Activated naive CD4-positive, alpha-beta T cell treated with anti-CD3 and anti-CD28 coated beads, Interleukin-2, amount 50 U/mL, for 72 hours (primary cell): Measurements from ENCODE around the gene TMEM145. TPM values are rescaled to one million over a fixed set of nuclear protein-coding genes. Genes with fewer than 3 reads are reported as not detected.

Experiments
- ATAC-seq, 2 donors: fragments of 150-1000 bp; cut with Tn5 transposase; 2 replicates each; pipeline ENCODE4 v1.10.0; 2021; ENCODE audit warnings: mild to moderate bottlenecking in 2 of 2, moderate library complexity in 2 of 2
- DNase-seq, 2 donors: peaks; one replicate each; pipeline ENCODE4 v3.0.0; 2021 to 2022; ENCODE audit warnings: low spot score in 2 of 2
- H3K27ac Mint-ChIP-seq, 2 donors: one replicate each; pipeline ENCODE4 v1.8.0; 2022; ENCODE audit warnings: mild to moderate bottlenecking in 2 of 2, mixed read lengths in 2 of 2
- H3K36me3 Mint-ChIP-seq, 2 donors: one replicate each; pipeline ENCODE4 v1.8.0; 2022; ENCODE audit warnings: mixed read lengths in 2 of 2
- H3K9me3 Mint-ChIP-seq, 2 donors: one replicate each; pipeline ENCODE4 v1.8.0; 2022; ENCODE audit warnings: mixed read lengths in 2 of 2
- total RNA-seq, 2 donors: library from RNA; stranded (reverse); gene quantifications; one replicate each; pipeline ENCODE4 v1.2.3, GENCODE V29; 2022

The TMEM145 gene
- total RNA-seq, 2 donors from 2014 or later: 0.16 to 1.8 TPM

- ATAC-seq (no peak), DNase-seq (no peak)
- H3K36me3 Mint-ChIP-seq: peaks cover 0 to 20% of the 10 kb centered on the region in 2 donors
- peak overlapping the region; percentile 83 to 91 for H3K27ac Mint-ChIP-seq
- H3K9me3 Mint-ChIP-seq: no peaks in the 10 kb centered on the region
Observed at GRCh38 chr19:42275103-42275502, 38.0 kb upstream of the TMEM145 start.

DNA sequence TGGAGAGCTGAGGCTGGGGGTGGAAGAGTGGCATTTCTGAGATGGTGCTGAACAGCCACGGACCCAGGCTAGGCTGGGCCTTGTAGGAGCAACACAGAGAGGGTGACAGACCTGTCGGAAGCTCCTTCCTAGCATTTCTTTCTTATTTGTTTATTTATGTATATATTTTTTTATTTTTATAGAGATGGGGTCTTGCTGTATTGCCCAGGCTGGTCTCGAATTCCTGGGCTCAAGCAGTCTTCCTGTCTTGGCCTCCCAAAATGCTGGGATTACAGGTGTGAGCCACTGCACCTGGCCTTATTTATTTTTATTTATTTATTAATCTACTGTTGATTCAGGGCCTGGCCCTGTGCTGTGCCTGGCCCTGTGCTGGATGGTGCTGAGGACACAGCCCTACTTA is 37.6 kb upstream of the TMEM145 start:
- Mint-ChIP-seq H3K9me3 (no peaks in the 10 kb centered on the region), H3K36me3 (peaks cover 0 to 20% of the 10 kb centered on the region in 2 donors), H3K27ac (peak overlapping the region; percentile 83 to 91)
- DNase-seq (no peak), ATAC-seq (no peak)

DNA sequence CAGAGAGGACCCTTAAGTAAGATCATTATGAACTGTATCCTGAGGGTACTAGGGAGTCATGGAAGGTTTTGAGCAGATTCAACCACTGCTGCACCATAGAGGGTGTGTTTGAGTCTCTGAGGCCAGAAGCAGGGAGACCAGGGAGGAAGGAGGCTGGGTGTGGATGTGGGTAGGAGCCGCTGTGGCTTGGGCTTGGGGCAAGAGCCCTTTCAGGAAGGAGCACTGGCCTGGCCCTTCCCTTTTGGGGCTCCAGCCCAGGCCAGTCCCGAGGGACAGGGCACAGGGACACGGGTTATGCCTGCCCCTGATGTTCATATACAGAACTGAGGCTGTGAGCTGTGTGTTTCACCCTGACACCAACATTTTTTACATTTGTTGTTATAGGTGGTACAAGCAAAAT is 36.8 kb upstream of the TMEM145 start:
- H3K27ac Mint-ChIP-seq: peak overlapping the region in 1 of 2 donors; percentile 46
- no peaks in the 10 kb centered on the region for H3K9me3 Mint-ChIP-seq
- peaks cover 0 to 16% of the 10 kb centered on the region in 2 donors for H3K36me3 Mint-ChIP-seq
- no peak for ATAC-seq
- DNase-seq: no peak

DNA sequence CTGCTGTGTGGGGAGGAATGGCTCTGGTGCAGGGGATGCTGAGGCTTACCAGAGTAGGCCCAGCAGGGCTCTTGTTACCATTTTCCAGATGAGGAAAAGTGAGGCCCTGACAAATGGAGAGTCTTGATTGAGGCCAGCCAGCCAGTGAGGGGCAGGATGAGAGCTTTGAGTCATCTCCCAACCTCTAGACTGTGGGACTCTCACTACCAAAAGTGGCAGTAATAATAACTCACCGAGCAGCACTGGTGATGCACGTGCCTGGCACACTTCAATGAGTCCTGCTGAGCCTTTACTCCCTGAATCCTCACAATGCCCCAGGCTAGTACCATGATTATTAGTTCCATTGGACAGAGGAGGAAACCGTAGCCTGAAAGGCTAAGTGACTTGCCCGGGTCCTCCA is 36.3 kb upstream of the TMEM145 start:
- ATAC-seq (peak; percentile 16 to 64), DNase-seq (no peak)
- no peaks in the 10 kb centered on the region for H3K9me3 Mint-ChIP-seq
- H3K36me3 Mint-ChIP-seq: peaks cover 0 to 13% of the 10 kb centered on the region in 2 donors
- H3K27ac Mint-ChIP-seq: peak overlapping the region; percentile 11 to 39

DNA sequence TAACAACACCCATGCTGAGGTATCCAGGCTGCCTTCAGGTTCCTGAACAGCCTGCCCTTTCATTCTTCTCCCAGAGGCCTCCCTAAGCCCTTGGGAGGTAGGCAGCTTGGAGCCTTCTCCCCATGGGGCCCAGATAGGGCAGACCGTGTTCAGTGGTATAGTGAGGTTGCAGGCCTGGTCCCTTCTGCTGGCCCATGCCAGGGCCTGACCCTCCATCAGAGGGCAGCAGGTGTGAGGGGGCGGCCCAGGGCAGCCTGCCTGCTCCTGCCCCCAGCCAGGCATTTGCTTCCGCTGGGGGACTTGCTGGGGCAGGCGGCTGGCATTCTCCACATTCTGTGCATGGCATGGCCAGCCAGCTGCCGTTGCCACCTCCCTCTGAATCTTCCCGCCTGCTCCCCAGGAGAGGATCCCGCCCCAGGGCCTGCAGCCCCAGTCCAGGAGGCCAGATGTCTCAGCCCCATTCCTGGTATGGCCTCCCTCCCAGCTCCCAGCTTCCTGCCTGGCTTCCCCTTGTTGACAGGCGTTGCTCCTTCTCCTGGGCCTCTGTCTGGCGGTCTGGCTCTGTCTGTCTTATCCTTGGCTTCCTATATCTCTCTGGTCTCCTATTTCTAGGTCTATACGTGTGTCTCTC is 35.2 kb upstream of the TMEM145 start:
- ATAC-seq: no peak
- H3K27ac Mint-ChIP-seq: peak overlapping the region in 1 of 2 donors; percentile 89
- no peak for DNase-seq
- H3K36me3 Mint-ChIP-seq: peaks cover 0 to 13% of the 10 kb centered on the region in 2 donors
- no peaks in the 10 kb centered on the region for H3K9me3 Mint-ChIP-seq

- H3K27ac Mint-ChIP-seq: peak overlapping the region; percentile 94 to 98
- peaks cover 0 to 13% of the 10 kb centered on the region in 2 donors for H3K36me3 Mint-ChIP-seq
- no peak for ATAC-seq
- no peak for DNase-seq
- no peaks in the 10 kb centered on the region for H3K9me3 Mint-ChIP-seq
Observed at GRCh38 chr19:42278452-42279154, 34.5 kb upstream of the TMEM145 start.

GRCh38 chr19:42279155-42279901 is 33.8 kb upstream of the TMEM145 start:
- peaks cover 0 to 13% of the 10 kb centered on the region in 2 donors for H3K36me3 Mint-ChIP-seq
- ATAC-seq: no peak
- H3K9me3 Mint-ChIP-seq: no peaks in the 10 kb centered on the region
- peak overlapping the region; percentile 94 to 98 for H3K27ac Mint-ChIP-seq
- DNase-seq: no peak

- H3K27ac Mint-ChIP-seq: peak overlapping the region; percentile 94 to 98
- H3K36me3 Mint-ChIP-seq: peaks cover 0 to 14% of the 10 kb centered on the region in 2 donors
- no peaks in the 10 kb centered on the region for H3K9me3 Mint-ChIP-seq
- peak; percentile 35 to 65 for ATAC-seq
- DNase-seq: peak; percentile 88 to 90
Observed at GRCh38 chr19:42279902-42280814, 33.0 kb upstream of the TMEM145 start.

DNA sequence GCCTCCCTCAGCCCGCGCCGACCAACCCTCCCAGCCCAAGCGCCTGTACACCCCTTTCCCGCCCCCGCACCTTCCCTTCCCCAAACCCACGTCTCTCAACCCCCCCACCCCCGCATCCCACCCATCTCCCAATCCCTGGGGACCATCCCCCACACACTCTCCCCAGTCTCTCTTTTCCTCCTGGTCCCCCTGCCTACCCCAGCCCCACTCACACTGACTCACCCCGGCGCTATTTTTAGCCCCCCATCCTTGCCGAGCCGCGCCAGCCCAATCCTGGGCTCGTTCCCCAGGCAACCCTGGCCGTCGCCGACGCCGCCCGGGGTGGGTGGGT is 32.3 kb upstream of the TMEM145 start:
- Mint-ChIP-seq H3K27ac (peak overlapping the region in 1 of 2 donors; percentile 98), H3K9me3 (no peaks in the 10 kb centered on the region), H3K36me3 (peaks cover 0 to 13% of the 10 kb centered on the region in 2 donors)
- DNase-seq: no peak
- no peak for ATAC-seq

DNA sequence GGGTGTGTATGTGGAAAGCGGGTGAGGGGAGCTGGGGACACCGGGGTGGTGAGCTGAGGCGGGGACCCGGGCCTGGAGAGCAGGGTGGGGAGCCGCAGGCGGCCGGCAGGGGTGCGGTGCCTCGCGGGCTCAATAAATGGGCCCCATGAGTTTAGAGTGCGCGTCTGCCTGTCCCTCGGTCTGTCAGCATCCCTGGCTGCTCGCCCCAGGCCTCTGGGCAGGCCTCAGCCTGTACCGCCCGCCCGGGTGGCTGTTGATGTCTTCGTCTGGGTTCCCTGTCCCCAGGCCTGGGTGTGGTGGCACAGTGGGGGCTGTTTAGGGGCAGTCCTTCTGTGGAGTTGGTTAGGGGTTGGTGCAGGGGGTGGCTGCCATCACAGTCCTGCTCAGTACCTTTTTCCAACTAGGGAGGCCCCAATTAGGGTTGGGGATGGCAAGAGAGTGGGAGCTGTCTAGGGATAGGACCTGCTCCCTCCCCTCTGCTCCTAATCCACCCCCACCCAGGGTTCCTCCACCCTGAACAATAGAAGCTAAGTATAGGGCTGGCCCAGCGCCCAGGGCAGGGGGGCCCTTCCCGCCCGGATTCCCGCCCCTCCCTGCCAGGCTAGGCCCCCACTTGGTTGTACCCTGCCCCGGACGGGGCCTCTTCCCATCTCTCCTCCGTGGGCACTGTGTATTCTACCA is 31.8 kb upstream of the TMEM145 start:
- H3K9me3 Mint-ChIP-seq: no peaks in the 10 kb centered on the region
- ATAC-seq: no peak

GRCh38 chr19:42281827-42282762 is 31.0 kb upstream of the TMEM145 start:
- Mint-ChIP-seq H3K36me3 (peaks cover 0 to 13% of the 10 kb centered on the region in 2 donors), H3K9me3 (no peaks in the 10 kb centered on the region), H3K27ac (peak overlapping the region in 1 of 2 donors; percentile 94)
- ATAC-seq (no peak), DNase-seq (no peak)

More for the DNA sequence above, 31.8 kb upstream of the TMEM145 start:
- DNase-seq: peak in 1 of 2 donors; percentile 39
- H3K36me3 Mint-ChIP-seq: peaks cover 0 to 13% of the 10 kb centered on the region in 2 donors
- H3K27ac Mint-ChIP-seq: peak overlapping the region in 1 of 2 donors; percentile 88

- DNase-seq: no peak
- no peaks in the 10 kb centered on the region for H3K9me3 Mint-ChIP-seq
- no peak overlapping the region for H3K27ac Mint-ChIP-seq
- no peak for ATAC-seq
- peaks cover 0 to 13% of the 10 kb centered on the region in 2 donors for H3K36me3 Mint-ChIP-seq
Observed at GRCh38 chr19:42282819-42283187, 30.3 kb upstream of the TMEM145 start.

DNA sequence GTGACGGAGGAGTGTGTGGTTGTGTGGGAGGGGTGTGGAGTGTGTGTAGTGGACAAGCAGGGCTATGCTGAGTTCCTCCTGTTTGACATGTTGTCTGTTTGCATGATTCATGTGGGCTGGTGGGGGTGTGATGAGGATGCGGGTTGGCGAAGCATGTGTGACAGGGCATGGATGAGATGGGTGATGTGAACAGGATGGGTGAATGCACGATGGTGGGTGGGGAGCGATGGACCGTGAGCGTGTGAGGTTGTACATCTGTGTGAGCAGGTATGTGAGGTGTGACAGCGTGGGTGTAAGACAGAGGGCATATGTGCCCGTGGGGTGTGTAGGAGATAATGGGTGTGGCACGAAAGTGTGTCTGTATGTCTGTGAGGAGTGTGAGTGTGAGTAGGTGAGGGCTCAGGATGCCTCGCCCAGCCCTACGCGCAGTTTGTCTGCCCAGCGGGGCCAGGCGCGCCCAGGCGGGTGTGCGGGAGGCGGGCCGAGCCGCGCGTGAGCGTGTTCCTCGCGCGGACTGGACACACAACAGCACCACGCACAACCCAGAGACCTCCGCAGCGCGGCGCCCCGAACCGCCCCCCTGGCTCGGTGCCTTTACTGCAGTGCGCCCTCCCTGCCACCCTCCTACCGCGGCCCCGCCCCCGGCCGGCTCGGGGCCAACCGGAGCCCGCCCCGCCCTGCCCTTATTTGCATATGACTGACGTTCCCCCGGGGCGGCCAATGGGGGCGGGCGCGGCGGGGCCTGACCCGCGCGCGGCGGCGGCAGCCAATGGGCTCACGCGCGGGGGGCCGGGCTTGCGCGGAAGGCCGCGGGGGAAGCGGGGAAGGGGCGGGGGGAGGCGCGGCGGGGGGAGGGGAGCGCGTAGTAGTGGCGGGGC is 29.7 kb upstream of the TMEM145 start:
- H3K27ac Mint-ChIP-seq: no peak overlapping the region
- H3K36me3 Mint-ChIP-seq: peaks cover 0 to 13% of the 10 kb centered on the region in 2 donors
- no peaks in the 10 kb centered on the region for H3K9me3 Mint-ChIP-seq
- DNase-seq (peak; percentile 94 to 95), ATAC-seq (peak; percentile 70 to 74)

GRCh38 chr19:42284066-42284501 is 29.0 kb upstream of the TMEM145 start:
- Mint-ChIP-seq H3K27ac (no peak overlapping the region), H3K36me3 (peaks cover 0 to 12% of the 10 kb centered on the region in 2 donors), H3K9me3 (no peaks in the 10 kb centered on the region)
- ATAC-seq (peak; percentile 22 to 34), DNase-seq (peak; percentile 83 to 87)
